ENCODE measurements around the gene CYP27B1.

Gene CYP27B1, protein sequence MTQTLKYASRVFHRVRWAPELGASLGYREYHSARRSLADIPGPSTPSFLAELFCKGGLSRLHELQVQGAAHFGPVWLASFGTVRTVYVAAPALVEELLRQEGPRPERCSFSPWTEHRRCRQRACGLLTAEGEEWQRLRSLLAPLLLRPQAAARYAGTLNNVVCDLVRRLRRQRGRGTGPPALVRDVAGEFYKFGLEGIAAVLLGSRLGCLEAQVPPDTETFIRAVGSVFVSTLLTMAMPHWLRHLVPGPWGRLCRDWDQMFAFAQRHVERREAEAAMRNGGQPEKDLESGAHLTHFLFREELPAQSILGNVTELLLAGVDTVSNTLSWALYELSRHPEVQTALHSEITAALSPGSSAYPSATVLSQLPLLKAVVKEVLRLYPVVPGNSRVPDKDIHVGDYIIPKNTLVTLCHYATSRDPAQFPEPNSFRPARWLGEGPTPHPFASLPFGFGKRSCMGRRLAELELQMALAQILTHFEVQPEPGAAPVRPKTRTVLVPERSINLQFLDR

GRCh38 chr12:57766464-57767304, at the start of gene CYP27B1:
TSS of gene CYP27B1 (minus strand) at chr12:57767078. CDS start at chr12:57767041, 37 bp downstream.
- DNase-seq: no peak

DNA sequence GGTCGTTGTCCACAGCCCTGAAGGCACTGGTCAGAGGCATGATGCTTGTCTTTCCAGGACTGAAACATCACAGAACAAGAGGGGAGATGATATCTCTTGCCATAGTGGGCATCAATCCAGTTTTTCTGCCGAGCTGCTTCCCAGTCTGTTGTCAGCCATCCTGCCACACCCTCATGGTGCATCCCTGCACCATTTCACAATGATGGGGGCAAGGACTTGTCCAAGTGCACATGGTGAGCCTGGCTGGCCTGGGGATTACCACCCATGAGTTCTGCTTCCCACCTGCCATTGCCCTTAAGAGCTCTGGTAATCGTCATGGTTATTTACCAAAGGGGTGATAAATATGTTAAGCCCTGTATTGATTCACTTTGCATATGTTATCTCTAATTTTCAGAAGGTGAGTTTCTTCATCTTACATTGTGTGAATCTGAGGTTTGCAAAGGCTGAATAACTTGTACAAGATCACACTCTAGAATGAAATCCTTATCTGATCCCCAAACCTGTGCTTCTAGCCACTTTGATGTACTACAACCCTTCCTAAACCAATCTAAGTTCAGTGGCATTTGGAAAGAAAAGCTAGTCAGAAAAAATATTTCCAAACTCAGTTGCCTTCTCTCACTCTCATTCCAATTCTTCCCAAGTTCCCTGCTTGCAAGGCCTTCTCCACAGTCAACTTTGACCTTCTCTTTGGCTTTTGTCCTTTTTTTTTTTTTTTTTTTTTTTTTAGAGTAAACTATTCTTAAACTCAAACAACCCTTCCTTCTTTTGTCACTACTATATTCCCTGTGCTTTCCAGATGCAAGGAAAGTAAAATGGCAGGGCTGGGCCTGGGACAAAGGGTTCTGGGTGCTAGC, 49.4 kb upstream of the CYP27B1 start:
- DNase-seq: no peak

DNA sequence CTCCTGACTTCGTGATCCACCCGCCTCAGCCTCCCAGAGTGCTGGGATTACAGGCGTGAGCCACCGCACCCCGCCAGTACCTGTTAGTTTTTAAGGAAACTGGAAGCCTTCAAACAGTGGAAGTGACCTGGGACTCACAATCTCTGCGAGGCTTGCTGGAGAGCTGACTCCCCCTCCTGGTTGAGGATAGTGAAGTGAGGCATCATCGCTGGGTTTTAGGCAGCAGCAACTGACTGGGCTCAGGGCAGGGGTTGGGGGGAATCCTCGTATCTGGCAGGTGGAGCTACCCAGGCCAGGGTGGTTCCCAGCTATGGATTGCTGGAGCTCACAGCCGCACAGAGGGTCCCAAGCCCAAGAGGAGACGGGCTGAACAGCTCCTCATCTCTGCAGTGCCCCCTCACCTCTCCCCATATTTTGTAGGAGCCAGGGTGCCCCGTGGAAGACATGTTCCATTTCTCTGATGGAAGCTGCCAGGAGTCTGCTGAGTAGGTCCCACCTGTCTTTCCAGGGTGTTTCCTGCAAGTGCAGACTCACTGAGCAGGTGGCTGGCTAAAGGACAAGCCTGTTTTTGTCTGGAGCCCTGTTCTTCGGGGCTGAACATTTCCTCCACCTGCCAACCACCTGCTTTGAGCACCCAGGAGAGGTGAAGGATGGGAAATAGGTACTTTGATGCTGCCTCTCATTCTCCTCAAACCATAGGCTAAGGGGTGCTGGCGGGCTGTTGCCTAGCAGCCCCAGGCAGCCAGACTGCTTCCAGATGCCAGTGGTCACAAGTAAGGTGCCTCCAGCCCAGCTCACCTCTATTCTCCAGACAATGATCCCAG, 48.5 kb upstream of the CYP27B1 start:
- DNase-seq: no peak

GRCh38 chr12:57813971-57814772, 47.3 kb upstream of the CYP27B1 start:
- no peak for DNase-seq

- DNase-seq: no peak
Measured at GRCh38 chr12:57813111-57813970, 46.5 kb upstream of the CYP27B1 start.

- no peak for DNase-seq
Measured at GRCh38 chr12:57811028-57811755, 44.3 kb upstream of the CYP27B1 start.

DNA sequence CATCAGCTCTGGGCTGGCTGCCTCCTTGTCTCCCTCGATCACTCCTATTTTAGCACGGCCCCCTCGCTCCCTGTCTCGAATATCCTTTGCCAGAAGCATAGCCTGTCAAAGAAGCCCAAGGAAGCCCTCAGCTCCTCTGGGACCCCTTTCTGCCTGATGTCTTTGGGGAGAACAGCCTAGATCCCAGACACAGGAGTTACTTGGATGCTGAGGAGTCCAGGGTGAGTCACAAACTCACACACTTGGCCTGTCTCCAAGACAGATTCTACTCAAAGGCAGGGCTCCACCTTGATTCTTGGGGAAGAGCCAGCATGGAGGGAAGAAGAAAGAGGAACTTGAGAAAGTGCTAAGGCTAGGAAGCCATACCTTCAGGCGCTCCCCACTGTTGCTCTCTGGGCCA, 43.6 kb upstream of the CYP27B1 start:
- peak; percentile 66 for DNase-seq

DNA sequence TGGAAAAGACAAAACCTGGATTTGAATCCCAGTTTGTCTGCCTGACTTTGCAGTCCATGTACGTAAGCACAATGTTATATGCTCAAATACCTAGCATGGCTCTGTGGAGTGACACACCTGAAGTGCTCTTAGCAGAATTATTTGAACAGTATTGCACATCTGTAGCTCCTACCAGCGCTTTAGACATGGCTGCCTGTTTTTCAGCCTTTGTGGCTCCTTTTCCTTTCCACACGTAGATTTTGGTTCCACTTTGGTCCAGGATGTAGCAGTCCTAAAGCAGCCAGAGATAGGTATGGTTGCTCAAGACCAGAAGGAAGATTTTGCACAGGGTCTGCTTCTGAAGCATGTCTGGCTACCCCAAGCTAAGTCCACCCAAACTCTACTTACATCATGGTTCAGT, 42.5 kb upstream of the CYP27B1 start:
- no peak for DNase-seq

DNA sequence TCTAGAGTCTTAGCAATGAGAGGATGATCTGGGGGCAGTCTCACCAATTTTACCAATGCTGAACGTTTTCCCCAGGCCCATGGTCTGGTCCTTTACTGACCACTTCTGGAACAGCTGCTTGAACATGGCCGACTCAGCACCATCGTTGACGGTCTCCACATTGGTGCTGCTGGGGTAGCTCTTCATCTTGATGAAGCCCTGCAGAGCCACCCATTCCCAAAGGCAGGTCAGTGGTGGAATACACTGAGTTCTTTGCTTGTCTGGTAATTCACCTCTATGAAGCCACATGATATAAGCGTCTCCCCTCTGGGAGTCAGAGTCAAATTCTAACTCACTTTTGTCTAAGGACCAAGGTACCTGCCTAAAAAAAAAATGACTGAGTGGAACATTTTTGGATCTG, 41.5 kb upstream of the CYP27B1 start:
- DNase-seq: no peak

GRCh38 chr12:57807285-57807684, 40.4 kb upstream of the CYP27B1 start:
- DNase-seq: no peak

DNA sequence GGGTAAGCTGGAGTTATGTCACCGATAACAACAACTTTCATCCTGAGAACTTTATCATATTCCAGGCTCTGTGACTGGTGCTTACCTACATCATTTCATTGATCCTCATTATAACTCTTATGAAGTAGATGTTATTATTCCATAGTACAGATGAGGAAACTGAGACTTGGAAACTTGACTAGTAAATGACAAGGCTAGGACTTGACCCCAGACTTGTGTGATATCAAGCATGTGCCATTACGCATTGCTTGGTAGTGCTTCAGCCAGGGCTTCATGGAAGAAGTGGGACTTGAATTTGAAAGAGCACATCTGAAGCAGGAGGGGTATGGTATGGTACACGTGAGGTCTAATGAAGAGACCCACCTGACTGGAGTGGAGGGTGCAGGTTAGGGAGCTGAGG, 39.8 kb upstream of the CYP27B1 start:
- no peak for DNase-seq

DNA sequence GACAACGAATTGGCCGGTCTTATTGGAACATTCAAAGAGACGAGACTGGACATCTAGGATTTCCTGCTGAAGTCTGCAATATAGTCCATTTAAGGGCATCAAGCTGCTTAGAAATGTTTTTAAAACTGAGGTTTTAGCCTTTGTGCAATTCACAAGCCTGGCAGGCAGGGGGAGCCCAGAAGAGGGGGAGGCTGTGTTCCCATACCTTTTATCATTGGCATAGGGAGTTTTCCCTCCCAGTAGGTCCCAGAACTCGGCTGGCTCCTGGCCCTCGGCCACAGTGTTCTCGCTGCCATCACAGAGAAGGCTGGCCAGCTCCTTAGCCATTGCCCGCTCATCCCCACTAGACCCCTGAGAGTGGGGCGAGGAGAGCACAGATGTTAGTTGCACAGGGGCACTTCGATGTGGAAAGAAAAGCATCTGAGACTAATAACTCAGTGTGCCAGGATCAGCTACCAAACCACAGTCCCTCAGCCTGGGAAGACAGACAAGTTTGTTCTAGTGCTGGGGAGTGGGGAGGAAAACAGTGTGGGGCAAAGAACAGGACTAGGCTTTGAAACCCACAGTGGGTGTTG, 36.5 kb upstream of the CYP27B1 start:
- peak; percentile 38 for DNase-seq

- DNase-seq: no peak
Measured at GRCh38 chr12:57802607-57803006, 35.7 kb upstream of the CYP27B1 start.

GRCh38 chr12:57800965-57801364, 34.1 kb upstream of the CYP27B1 start:
- no peak for DNase-seq

- no peak for DNase-seq
Measured at GRCh38 chr12:57797933-57798332, 31.1 kb upstream of the CYP27B1 start.

DNA sequence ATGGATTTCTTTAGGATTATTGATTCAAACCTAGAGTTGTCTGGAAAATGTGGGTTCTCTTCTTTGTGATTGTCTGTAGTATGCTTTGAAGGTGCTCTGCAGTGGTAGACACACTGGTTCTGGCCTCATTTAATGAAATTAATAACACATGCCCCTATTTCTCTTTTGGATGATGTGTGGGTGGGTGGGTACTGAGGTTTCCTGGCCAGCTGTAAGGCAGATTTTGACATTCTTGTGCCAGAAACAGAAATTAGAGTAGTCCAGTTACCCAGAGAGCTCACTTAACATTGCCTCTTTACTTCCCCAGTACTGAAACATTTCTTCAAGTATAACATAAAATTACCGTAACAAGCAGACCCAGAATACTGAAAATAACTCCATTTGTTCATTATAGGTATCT, 30.1 kb upstream of the CYP27B1 start:
- no peak for DNase-seq

GRCh38 chr12:57795354-57795753, 28.5 kb upstream of the CYP27B1 start:
- no peak for DNase-seq

GRCh38 chr12:57793920-57794319, 27.0 kb upstream of the CYP27B1 start:
- DNase-seq: peak; percentile 83

DNA sequence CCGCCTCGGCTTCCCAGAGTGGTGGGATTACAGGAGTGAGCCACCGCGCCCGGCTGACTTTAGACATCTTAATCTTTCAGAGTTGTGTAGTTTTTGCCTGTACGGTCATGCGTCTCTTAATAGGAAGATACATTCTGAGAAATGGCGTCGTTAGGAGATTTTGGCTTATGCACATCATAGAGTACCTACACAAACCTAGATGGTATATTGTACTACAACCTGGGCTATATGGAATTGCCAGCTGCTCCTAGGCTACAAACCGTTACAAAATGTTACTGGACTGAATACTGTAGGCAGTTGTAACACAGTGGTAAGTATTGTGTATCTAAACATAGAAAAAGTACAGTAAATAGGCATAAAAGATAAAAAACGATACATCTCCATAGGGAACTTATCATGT, 17.0 kb upstream of the CYP27B1 start:
- no peak for DNase-seq

All from fibroblast of skin of right quadriceps (primary cell).